NOMO-1 treated with dmso at 0.1 percent for 144 hours (cell line): ENCODE measurements around the gene TNNI3K.

ENCODE experiments used
- DNase-seq: peaks from one replicate; lab custom pipeline; 2025; ENCODE audit not compliant: unreplicated experiment; lab: John Stamatoyannopoulos, UW

TNNI3K gene

GRCh38 chr1:74545821-74546220, 310.6 kb downstream of the TNNI3K start:
- DNase-seq = no peak

- no peak for DNase-seq
Measured at GRCh38 chr1:74548961-74549750, 314.0 kb downstream of the TNNI3K start.

- no peak for DNase-seq
Measured at GRCh38 chr1:74549932-74550331, 314.7 kb downstream of the TNNI3K start.

- DNase-seq = no peak
Measured at GRCh38 chr1:74570797-74571492, 335.8 kb downstream of the TNNI3K start.

DNA sequence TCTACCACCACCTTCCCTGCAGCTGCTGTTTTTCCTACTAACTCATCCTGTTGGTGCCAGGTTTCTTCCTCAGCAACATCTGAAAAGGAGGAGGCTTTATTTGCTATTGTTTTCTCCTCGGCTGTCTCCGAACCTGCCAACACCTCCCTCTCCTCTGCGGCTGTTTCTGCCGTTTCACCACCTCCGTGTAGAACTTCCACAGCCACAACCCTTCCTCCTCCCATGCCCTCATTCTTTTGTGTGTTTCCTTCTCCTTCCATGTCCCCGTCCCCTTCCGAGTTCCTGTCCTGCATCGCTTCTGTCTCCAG, 336.3 kb downstream of the TNNI3K start:
- DNase-seq = no peak

DNA sequence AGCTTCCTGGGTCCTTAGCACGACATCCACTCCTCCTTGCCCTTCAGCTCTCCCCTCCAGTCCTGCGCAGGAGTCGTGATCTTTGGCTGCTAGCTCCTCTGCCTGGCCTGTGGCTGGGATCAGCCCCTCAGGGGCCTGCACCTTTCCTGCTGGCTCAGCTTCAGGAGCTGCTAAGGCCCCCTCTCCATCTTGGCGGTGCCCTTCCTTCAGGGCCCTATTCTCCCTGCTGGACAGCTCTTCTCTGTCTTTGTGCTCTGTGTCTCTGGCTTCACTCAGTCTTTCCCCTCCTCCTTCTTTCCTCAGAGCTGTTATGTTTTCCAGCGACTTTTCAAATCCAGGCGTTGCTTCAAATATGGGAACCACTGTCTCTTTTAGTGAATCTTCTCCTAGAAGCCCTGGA, 336.7 kb downstream of the TNNI3K start:
- no peak for DNase-seq

DNA sequence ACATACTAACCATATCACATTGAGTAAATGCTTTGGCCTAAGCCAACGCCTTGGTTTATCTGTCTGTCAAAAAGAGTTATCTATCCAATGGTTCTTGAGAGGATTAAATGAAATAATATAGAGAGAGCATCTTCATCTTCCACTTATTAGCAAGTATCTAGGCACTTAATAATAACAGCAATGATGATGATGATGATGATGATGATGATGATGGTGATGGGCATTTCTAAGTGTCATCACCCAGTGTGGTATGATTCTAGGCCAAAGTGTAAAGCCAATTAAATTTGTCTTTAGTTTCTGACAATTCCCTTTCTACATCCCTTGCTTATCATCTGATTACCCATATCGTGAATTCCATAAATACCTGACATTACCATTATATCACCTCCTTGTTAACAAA, 342.9 kb downstream of the TNNI3K start:
- no peak for DNase-seq

DNA sequence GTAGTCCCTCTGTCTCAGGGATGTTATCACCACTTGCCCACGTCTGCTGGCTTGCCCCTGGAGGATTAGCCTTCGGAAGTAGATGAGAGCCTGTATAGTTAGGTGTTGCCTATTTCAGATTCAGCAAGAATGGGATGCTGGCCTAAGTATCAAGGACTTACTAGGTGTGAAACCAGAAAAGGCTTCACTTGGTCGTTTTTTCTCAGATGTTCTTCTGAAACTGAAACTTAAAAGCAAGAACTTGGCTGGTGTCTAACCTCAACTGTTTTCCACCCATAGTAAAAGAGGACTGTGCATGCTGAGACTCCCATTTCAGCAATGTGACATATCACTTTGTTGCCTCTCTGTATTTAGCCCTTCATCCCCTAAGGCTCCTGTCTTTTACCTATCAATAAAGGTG, 344.2 kb downstream of the TNNI3K start:
- no peak for DNase-seq

- DNase-seq = no peak
Measured at GRCh38 chr1:74583397-74583796, 348.2 kb downstream of the TNNI3K start.

DNA sequence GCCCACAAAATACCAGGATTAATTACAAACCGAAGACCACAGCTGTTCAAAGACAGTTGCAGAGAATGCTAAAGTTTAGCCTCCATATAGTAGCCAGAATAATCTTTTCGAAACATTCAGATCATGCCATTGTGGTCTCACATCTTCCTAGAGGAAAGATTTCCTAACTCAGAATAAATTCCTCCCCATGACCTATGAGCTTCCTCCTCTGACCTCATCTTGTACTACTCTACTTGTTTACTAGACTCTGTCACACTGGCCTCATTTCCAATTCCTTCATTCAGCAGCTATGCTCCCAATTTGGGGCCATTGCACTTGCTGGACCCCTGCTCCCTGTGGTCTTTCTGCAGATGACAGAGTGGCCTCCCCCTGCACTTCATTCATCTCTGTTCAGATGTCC, 349.0 kb downstream of the TNNI3K start:
- no peak for DNase-seq

DNA sequence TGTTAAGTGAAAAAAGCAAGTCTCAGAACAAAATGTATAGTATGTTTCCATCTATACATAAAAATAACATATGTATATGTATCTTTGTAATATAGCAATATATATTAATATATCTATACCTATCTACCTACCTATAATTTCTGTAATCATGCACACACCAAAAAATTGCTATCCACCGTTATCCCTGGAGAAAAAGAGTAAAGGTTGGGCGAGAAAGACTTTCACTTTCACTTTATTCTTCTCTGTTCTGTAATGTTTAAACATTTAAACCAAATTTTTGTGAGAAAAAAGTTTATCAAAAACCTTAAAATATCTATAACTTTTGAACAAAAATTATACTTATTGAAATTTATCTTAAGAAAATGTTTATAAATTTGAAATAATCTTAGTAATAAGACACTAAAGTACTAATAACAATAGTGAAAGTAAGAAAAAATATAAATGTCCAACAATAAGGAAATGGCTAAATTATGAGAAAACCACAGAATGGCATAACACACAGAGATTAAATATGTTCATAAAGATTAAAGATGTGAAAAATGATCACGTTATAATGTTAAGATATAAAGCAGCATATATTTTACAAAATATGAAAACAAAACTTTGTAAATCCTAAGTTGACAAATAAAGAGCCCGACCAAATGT, 351.2 kb downstream of the TNNI3K start:
- DNase-seq = no peak

DNA sequence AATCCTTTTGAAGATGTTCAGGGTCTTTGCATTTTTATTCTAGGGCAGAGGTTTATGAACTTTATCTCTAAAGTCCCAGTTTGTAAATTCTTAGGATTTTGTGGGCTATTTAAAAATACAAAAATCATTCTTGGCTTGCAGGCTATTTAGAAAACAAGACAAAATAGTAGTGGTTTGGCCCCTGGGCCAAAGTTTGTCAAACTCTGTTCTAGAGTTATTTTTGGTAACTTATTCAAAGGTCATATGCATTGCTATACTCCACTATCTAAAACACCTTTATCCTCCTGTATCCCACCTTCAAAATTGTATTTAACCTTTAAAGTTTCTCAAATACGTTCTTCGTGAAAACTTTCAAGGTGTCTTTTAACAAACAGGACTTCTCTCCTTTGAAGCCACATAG, 352.7 kb downstream of the TNNI3K start:
- no peak for DNase-seq

DNA sequence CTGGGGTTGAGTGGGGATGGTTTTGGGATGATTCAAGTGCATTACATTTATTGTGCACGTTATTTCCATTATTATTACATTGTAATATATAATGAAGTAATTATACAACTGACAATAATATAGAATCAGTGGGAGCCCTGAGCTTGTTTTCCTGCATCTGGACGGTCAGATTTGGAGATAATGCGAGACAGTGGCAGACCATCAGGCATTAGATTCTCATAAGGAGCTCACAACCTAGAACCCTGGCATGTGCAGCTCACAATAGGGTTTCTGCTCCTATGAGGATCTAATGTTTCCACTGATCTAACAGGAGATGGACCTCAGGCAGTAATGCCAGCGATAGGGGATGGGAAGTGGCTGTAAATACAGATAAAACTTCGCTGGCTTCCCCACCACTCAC, 355.1 kb downstream of the TNNI3K start:
- no peak for DNase-seq

GRCh38 chr1:74591949-74592348, 356.8 kb downstream of the TNNI3K start:
- DNase-seq = no peak

DNA sequence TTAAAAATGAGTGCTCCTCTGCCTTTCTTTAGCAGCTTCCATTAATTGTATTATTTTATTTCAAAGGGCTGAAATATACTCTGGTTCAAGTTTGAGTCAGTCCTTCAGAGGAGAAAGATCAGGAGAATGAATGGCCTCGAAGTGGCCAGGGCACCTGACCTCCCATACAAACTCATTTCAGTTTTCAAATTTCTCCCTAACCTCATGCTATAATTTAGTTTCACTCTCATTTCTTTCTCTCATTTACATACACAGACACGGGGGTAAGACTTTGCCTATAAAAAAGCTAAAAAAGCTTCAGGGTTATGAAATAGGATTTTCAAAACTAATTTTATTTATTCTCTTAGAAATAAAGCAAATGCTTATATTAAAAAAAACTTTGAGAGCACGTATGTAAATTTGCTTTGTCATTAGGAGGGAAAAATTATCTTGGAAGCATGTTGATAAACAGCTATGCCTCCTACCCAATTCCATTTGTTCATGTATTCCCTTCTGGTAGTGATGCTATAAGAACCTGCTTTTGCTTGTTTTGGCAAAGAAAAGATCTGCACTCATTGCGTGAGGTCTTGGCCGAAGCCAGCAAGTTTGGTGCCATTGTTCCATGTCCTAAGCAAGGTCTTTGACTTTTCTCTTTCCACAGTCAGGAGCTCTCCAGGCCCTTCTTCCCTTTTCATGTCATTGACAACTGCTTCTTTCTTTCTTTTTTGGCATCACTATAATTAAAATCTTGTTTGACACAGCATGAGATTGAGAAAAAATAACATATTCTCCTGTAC, 357.6 kb downstream of the TNNI3K start:
- no peak for DNase-seq
